RWPE1 (cell line): ENCODE data around the gene PNLIP.

ENCODE experiments used
- CTCF ChIA-PET: fragments of 350-600 bp; sonication (Branson Sonifier 250); formaldehyde crosslinking; extraction: SDS; loops from one replicate; lab custom pipeline; 2021; lab: Yijun Ruan, JAX
- POLR2A ChIA-PET: fragments of 400-600 bp; formaldehyde crosslinking; extraction: SDS; loops from one replicate; lab custom pipeline; 2020; ENCODE audit warnings: antibody characterized with exemption; ENCODE audit not compliant: low non-redundant PET; lab: Yijun Ruan, JAX
- DNase-seq: peaks from one replicate; pipeline ENCODE4 v3.0.0; 2012; ENCODE audit warnings: low spot score
- H3K27ac ChIP-seq: fragments of 450-650 bp; 2 replicates; pipeline ENCODE4 v1.5.1; 2017
- CTCF ChIP-seq: fragments of 450-650 bp; conservative IDR thresholded peaks from 2 replicates; pipeline ENCODE4 v1.5.1; 2017; ENCODE audit warnings: low read depth, mild to moderate bottlenecking

The PNLIP gene

GRCh38 chr10:116588995-116589394 is 43.3 kb downstream of the PNLIP start:
- TF ChIP-seq CTCF: no peak
- no peak overlapping the region for H3K27ac ChIP-seq
- ChIA-PET CTCF (no interaction called here), POLR2A (no interaction called here)
- DNase-seq: no peak

GRCh38 chr10:116589926-116590325 is 44.2 kb downstream of the PNLIP start:
- POLR2A ChIA-PET: no interaction called here
- CTCF ChIA-PET: interaction anchor here (0.5 to 0.7 kb wide), 3 partner anchors 20 to 1377 kb away, joined by 3 read pairs; no protein-coding TSS in a partner anchor
- no peak for TF ChIP-seq CTCF
- DNase-seq: no peak
- H3K27ac ChIP-seq: no peak overlapping the region

- no peak within 1 kb of the TSS for H3K27ac ChIP-seq
- DNase-seq: no peak
- ChIA-PET CTCF (interaction anchor here (0.5 to 0.7 kb wide), 2 partner anchors 19 to 63 kb away, joined by 3 read pairs; no protein-coding TSS in a partner anchor), POLR2A (no interaction called here)
- TF ChIP-seq CTCF: no peak
Measured at GRCh38 chr10:116590590-116591444, 45.1 kb downstream of the PNLIP start, which contains the start of gene PNLIPRP1. Gene PNLIPRP1 (plus strand): TSS chr10:116590959. CDS start chr10:116591130, 171 bp downstream.

GRCh38 chr10:116593139-116593740 is 47.5 kb downstream of the PNLIP start:
- no peak overlapping the region for H3K27ac ChIP-seq
- DNase-seq: no peak
- ChIA-PET CTCF (interaction anchor here (0.6 kb wide), 1 partner anchor 1929 kb away, joined by 3 read pairs; no protein-coding TSS in a partner anchor), POLR2A (interaction anchor here (0.7 kb wide), 1 partner anchor 247 kb away, joined by 10 read pairs; no protein-coding TSS in a partner anchor)
- no peak for TF ChIP-seq CTCF

GRCh38 chr10:116594525-116595035 is 48.8 kb downstream of the PNLIP start:
- DNase-seq: no peak
- no peak overlapping the region for H3K27ac ChIP-seq
- ChIA-PET CTCF (interaction anchor here (0.6 kb wide), 1 partner anchor 1312 kb away, joined by 5 read pairs; no protein-coding TSS in a partner anchor), POLR2A (no interaction called here)
- TF ChIP-seq CTCF: no peak

GRCh38 chr10:116596062-116596461 is 50.3 kb downstream of the PNLIP start:
- ChIA-PET POLR2A (no interaction called here), CTCF (no interaction called here)
- no peak for TF ChIP-seq CTCF
- DNase-seq: no peak
- no peak overlapping the region for H3K27ac ChIP-seq
